Activated naive CD4-positive, alpha-beta T cell treated with anti-CD3 and anti-CD28 coated beads, Interleukin-2, amount 10 ng/mL, durations not matched to agents 7 days and 5 days (primary cell): ENCODE data around the gene UNC5A.

ENCODE experiments used
- CTCF ChIA-PET: fragments of 350-600 bp; sonication (Branson Sonifier 250); formaldehyde crosslinking; loops from one replicate; lab custom pipeline; 2021; ENCODE audit warnings: antibody characterized with exemption; lab: Charles Lee
- DNase-seq: peaks from one replicate; pipeline ENCODE4 v3.0.0-alpha.2; 2020
- H3K27ac Mint-ChIP-seq: one replicate; pipeline ENCODE4 v1.8.0; 2021; ENCODE audit warnings: mild to moderate bottlenecking, moderate library complexity, mixed read lengths
- H3K27me3 Mint-ChIP-seq: one replicate; pipeline ENCODE4 v1.8.0; 2021; ENCODE audit warnings: mild to moderate bottlenecking, mixed read lengths
- H3K36me3 Mint-ChIP-seq: one replicate; pipeline ENCODE4 v1.8.0; 2021; ENCODE audit warnings: mixed read lengths
- H3K4me1 Mint-ChIP-seq: one replicate; pipeline ENCODE4 v1.8.0; 2021; ENCODE audit warnings: mixed read lengths
- H3K4me3 Mint-ChIP-seq: one replicate; pipeline ENCODE4 v1.8.0; 2021; ENCODE audit warnings: mild to moderate bottlenecking, moderate library complexity, mixed read lengths
- H3K9me3 Mint-ChIP-seq: one replicate; pipeline ENCODE4 v1.8.0; 2021; ENCODE audit warnings: mixed read lengths

The UNC5A gene

GRCh38 chr5:176776141-176776865 is 34.1 kb upstream of the UNC5A start:
- peaks cover 37% of the 10 kb centered on the region for H3K27me3 Mint-ChIP-seq
- H3K4me3 Mint-ChIP-seq = no peak overlapping the region

GRCh38 chr5:176776916-176777315 is 33.4 kb upstream of the UNC5A start:
- H3K36me3 Mint-ChIP-seq = no peaks in the 10 kb centered on the region
- no peak overlapping the region for H3K4me3 Mint-ChIP-seq
- H3K27me3 Mint-ChIP-seq = peaks cover 40% of the 10 kb centered on the region

More at GRCh38 chr5:176776141-176776865, 34.1 kb upstream of the UNC5A start:
- no peak for DNase-seq
- CTCF ChIA-PET = no interaction called here
- H3K27ac Mint-ChIP-seq = no peak overlapping the region
- no peaks in the 10 kb centered on the region for H3K4me1 Mint-ChIP-seq
- no peaks in the 10 kb centered on the region for H3K9me3 Mint-ChIP-seq
- H3K36me3 Mint-ChIP-seq = no peaks in the 10 kb centered on the region

DNA sequence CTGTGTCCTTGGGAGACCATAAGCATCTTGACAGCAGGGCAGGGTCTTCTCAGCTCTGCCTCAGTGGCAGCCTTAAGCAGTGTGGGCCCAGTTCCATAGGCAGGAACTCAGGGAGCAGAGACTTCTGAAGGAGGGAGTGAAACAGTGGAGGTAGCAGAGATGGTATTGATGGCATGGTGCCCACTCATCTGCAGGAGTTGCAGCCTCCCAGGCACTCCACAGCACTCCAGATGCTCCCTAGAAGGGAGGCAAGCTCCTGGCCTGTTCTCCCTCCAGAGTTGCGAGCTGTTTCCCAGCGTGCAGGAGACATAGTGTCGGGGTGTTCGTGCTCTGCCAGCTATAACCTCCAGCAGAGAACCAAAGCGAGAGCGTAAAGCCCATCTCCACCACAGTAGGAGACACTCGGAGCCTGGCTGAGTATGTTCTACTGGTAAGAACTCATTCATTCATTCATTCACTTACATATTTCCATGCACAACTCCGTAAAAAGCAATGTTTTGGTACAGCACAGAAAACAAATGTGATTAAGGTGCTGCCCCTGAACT is 31.4 kb upstream of the UNC5A start:
- Mint-ChIP-seq H3K9me3 (no peaks in the 10 kb centered on the region), H3K4me3 (no peak overlapping the region), H3K4me1 (peaks cover 4% of the 10 kb centered on the region), H3K27ac (no peak overlapping the region), H3K36me3 (no peaks in the 10 kb centered on the region), H3K27me3 (peaks cover 42% of the 10 kb centered on the region)
- CTCF ChIA-PET = no interaction called here
- no peak for DNase-seq

More at GRCh38 chr5:176776916-176777315, 33.4 kb upstream of the UNC5A start:
- Mint-ChIP-seq H3K9me3 (no peaks in the 10 kb centered on the region), H3K4me1 (peaks cover 2% of the 10 kb centered on the region), H3K27ac (no peak overlapping the region)
- no peak for DNase-seq
- CTCF ChIA-PET = no interaction called here

- peaks cover 4% of the 10 kb centered on the region for H3K4me1 Mint-ChIP-seq
- DNase-seq = no peak
- no peak overlapping the region for H3K27ac Mint-ChIP-seq
- H3K9me3 Mint-ChIP-seq = no peaks in the 10 kb centered on the region
- H3K27me3 Mint-ChIP-seq = peaks cover 42% of the 10 kb centered on the region
- no peak overlapping the region for H3K4me3 Mint-ChIP-seq
- CTCF ChIA-PET = no interaction called here
- H3K36me3 Mint-ChIP-seq = no peaks in the 10 kb centered on the region
Observed at GRCh38 chr5:176779537-176779936, 30.8 kb upstream of the UNC5A start.

GRCh38 chr5:176780176-176781053 is 29.9 kb upstream of the UNC5A start:
- no peak for DNase-seq
- Mint-ChIP-seq H3K9me3 (no peaks in the 10 kb centered on the region), H3K27ac (no peak overlapping the region), H3K36me3 (no peaks in the 10 kb centered on the region), H3K4me3 (no peak overlapping the region), H3K27me3 (peaks cover 46% of the 10 kb centered on the region), H3K4me1 (peaks cover 4% of the 10 kb centered on the region)
- CTCF ChIA-PET = no interaction called here

- CTCF ChIA-PET = interaction anchor here (3.9 kb wide), 1 partner anchor 121 kb away, joined by 13 read pairs; no protein-coding TSS in a partner anchor
- Mint-ChIP-seq H3K4me3 (no peak overlapping the region), H3K4me1 (peaks cover 4% of the 10 kb centered on the region), H3K9me3 (no peaks in the 10 kb centered on the region), H3K27ac (no peak overlapping the region), H3K36me3 (no peaks in the 10 kb centered on the region), H3K27me3 (peaks cover 51% of the 10 kb centered on the region)
- DNase-seq = no peak
Observed at GRCh38 chr5:176781054-176781375, 29.3 kb upstream of the UNC5A start.

GRCh38 chr5:176781638-176782570 is 28.5 kb upstream of the UNC5A start:
- H3K36me3 Mint-ChIP-seq = no peaks in the 10 kb centered on the region
- no peak overlapping the region for H3K27ac Mint-ChIP-seq
- H3K27me3 Mint-ChIP-seq = peaks cover 52% of the 10 kb centered on the region
- H3K9me3 Mint-ChIP-seq = no peaks in the 10 kb centered on the region
- H3K4me1 Mint-ChIP-seq = peaks cover 4% of the 10 kb centered on the region
- CTCF ChIA-PET = interaction anchor here (3.9 kb wide), 1 partner anchor 121 kb away, joined by 13 read pairs; no protein-coding TSS in a partner anchor
- no peak overlapping the region for H3K4me3 Mint-ChIP-seq
- no peak for DNase-seq

- H3K4me3 Mint-ChIP-seq = no peak overlapping the region
- H3K36me3 Mint-ChIP-seq = no peaks in the 10 kb centered on the region
- peaks cover 72% of the 10 kb centered on the region for H3K27me3 Mint-ChIP-seq
- CTCF ChIA-PET = interaction anchor here (3.9 kb wide), 1 partner anchor 124 kb away, joined by 13 read pairs; no protein-coding TSS in a partner anchor
- H3K9me3 Mint-ChIP-seq = no peaks in the 10 kb centered on the region
- H3K4me1 Mint-ChIP-seq = peaks cover 4% of the 10 kb centered on the region
- no peak overlapping the region for H3K27ac Mint-ChIP-seq
- no peak for DNase-seq
Observed at GRCh38 chr5:176784218-176785165, 25.9 kb upstream of the UNC5A start.

- DNase-seq = no peak
- H3K4me1 Mint-ChIP-seq = peaks cover 4% of the 10 kb centered on the region
- CTCF ChIA-PET = no interaction called here
- H3K27ac Mint-ChIP-seq = no peak overlapping the region
- peaks cover 78% of the 10 kb centered on the region for H3K27me3 Mint-ChIP-seq
- no peaks in the 10 kb centered on the region for H3K9me3 Mint-ChIP-seq
- H3K36me3 Mint-ChIP-seq = no peaks in the 10 kb centered on the region
- no peak overlapping the region for H3K4me3 Mint-ChIP-seq
Observed at GRCh38 chr5:176785184-176786145, 24.9 kb upstream of the UNC5A start.

- Mint-ChIP-seq H3K27ac (no peak overlapping the region), H3K4me1 (no peaks in the 10 kb centered on the region), H3K4me3 (no peak overlapping the region), H3K9me3 (no peaks in the 10 kb centered on the region), H3K27me3 (peaks cover 86% of the 10 kb centered on the region), H3K36me3 (no peaks in the 10 kb centered on the region)
- DNase-seq = no peak
- CTCF ChIA-PET = no interaction called here
Observed at GRCh38 chr5:176787676-176788075, 22.7 kb upstream of the UNC5A start.

- Mint-ChIP-seq H3K9me3 (no peaks in the 10 kb centered on the region), H3K27ac (no peak overlapping the region), H3K36me3 (no peaks in the 10 kb centered on the region), H3K4me1 (no peaks in the 10 kb centered on the region), H3K4me3 (no peak overlapping the region), H3K27me3 (peaks cover 90% of the 10 kb centered on the region)
- DNase-seq = no peak
- CTCF ChIA-PET = no interaction called here
Observed at GRCh38 chr5:176788091-176788490, 22.3 kb upstream of the UNC5A start.
